C4-2B (cell line): ENCODE data around the gene SPG7.
A peak's percentile ranks its signal among the peaks of the same experiment; 100 is the strongest.

Experiments used
- H3K27ac ChIP-seq: fragments of 450-650 bp; 2 replicates; pipeline ENCODE4 v1.5.1; 2017
- CTCF ChIP-seq: fragments of 450-650 bp; conservative IDR thresholded peaks from 2 replicates; pipeline ENCODE4 v1.5.1; 2017; ENCODE audit warnings: mild to moderate bottlenecking
- ZFX ChIP-seq: fragments of 450-650 bp; IDR thresholded peaks from 2 replicates; pipeline ENCODE4 v1.6.1; 2017

Gene SPG7

GRCh38 chr16:89562939-89563338 lies 54.7 kb downstream of the SPG7 start:
- peak overlapping the region; percentile 98 for H3K27ac ChIP-seq

GRCh38 chr16:89563639-89564392 lies 55.6 kb downstream of the SPG7 start:
- H3K27ac ChIP-seq: peak overlapping the region; percentile 98

More at GRCh38 chr16:89562939-89563338, 54.7 kb downstream of the SPG7 start:
- no peak for TF ChIP-seq CTCF
- no peak for TF ChIP-seq ZFX

GRCh38 chr16:89564476-89565255 lies 56.5 kb downstream of the SPG7 start:
- TF ChIP-seq CTCF: no peak
- TF ChIP-seq ZFX: no peak
- H3K27ac ChIP-seq: peak overlapping the region; percentile 98

More at GRCh38 chr16:89563639-89564392, 55.6 kb downstream of the SPG7 start:
- TF ChIP-seq ZFX: no peak
- no peak for TF ChIP-seq CTCF

- H3K27ac ChIP-seq: peak overlapping the region; percentile 98
- no peak for TF ChIP-seq CTCF
- TF ChIP-seq ZFX: no peak
Observed at GRCh38 chr16:89565256-89565505, 57.0 kb downstream of the SPG7 start.

GRCh38 chr16:89565506-89566372 lies 57.5 kb downstream of the SPG7 start:
- peak overlapping the region; percentile 98 for H3K27ac ChIP-seq
- peak; percentile 86 for TF ChIP-seq CTCF
- no peak for TF ChIP-seq ZFX

- no peak for TF ChIP-seq ZFX
- no peak overlapping the region for H3K27ac ChIP-seq
Observed at GRCh38 chr16:89567656-89568594, 59.7 kb downstream of the SPG7 start.
